MM.1S (cell line): ENCODE measurements around the gene SLC44A1.

Experiments
- CTCF ChIP-seq: fragments of 300-600 bp; sonication (generic); IDR thresholded peaks from 2 replicates; pipeline ENCODE4 v1.5.1; 2016; ENCODE audit warnings: antibody characterized with exemption, low read length, mixed read lengths
- EZH2 ChIP-seq: fragments of 300-600 bp; sonication (generic); optimal IDR thresholded peaks from 2 replicates; pipeline ENCODE3; 2017; ENCODE audit warnings: low read depth, mild to moderate bottlenecking, antibody characterized with exemption, low read length, mixed read lengths

- TF ChIP-seq EZH2 (no peak), CTCF (no peak)
Measured at GRCh38 chr9:105219291-105219805, 25.1 kb upstream of the SLC44A1 start.
